Vagina (tissue), 2 donors: ENCODE measurements around the gene BCAS3. TPM values are rescaled to one million over a fixed set of nuclear protein-coding genes. Genes with fewer than 3 reads are reported as not detected.

Experiments used
- DNase-seq, 2 donors: peaks; one replicate each; pipeline ENCODE4 v3.0.0-alpha.2; 2017; ENCODE audit errors: extremely low spot score in 2 of 2
- H3K27ac ChIP-seq: fragments of 200-600 bp; sonication (generic); one replicate; pipeline ENCODE4 v1.5.1; 2019
- H3K27me3 ChIP-seq: fragments of 200-600 bp; sonication (generic); one replicate; pipeline ENCODE4 v1.5.1; 2019
- H3K36me3 ChIP-seq, 2 donors: fragments of 200-600 bp; sonication (generic); one replicate each; pipeline ENCODE4 v1.5.1; 2017 to 2019
- H3K4me1 ChIP-seq: fragments of 200-600 bp; sonication (generic); one replicate; pipeline ENCODE4 v1.5.1; 2019
- H3K4me3 ChIP-seq, 2 donors: fragments of 200-600 bp; sonication (generic); 1 replicate in 1 of 2; 2 replicates in 1 of 2; pipeline ENCODE4 v1.5.1; 2016 to 2019
- H3K9me3 ChIP-seq: fragments of 200-600 bp; sonication (generic); one replicate; pipeline ENCODE4 v1.5.1; 2019
- POLR2A ChIP-seq, 2 donors: fragments of 450-650 bp; IDR thresholded peaks; one replicate each; pipeline ENCODE4 v1.6.1; 2017; ENCODE audit warnings: antibody characterized with exemption in 2 of 2, mild to moderate bottlenecking in 2 of 2, moderate library complexity in 2 of 2
- POLR2AphosphoS5 ChIP-seq, 2 donors: sonication (generic); formaldehyde crosslinking; IDR thresholded peaks; one replicate each; pipeline ENCODE4 v1.9.0; 2017; ENCODE audit warnings: antibody characterized with exemption in 2 of 2, mild to moderate bottlenecking in 2 of 2, low read depth in 1 of 2; ENCODE audit not compliant: insufficient read depth in 1 of 2
- intact Hi-C: fragments of 100-400 bp; cut with DNase I; formaldehyde crosslinking; loops from one replicate; pipeline ENCODE4 v1.15.1; 2023
- total RNA-seq: library from RNA; depleted of rRNA; stranded (reverse); fragments of >200 nt; gene quantifications from one replicate; pipeline ENCODE4 v1.2.3, GENCODE V29; 2016
- TF ChIP-seq, protein P1 (sequence below), 3 experiments: fragments of 450-650 bp in 2 of 3; fragments of 200-600 bp in 1 of 3; sonication (generic) in 1 of 3; IDR thresholded peaks; one replicate each; pipeline ENCODE4 v1.5.1; 2017 to 2019; ENCODE audit warnings: antibody characterized with exemption in 3 of 3, mild to moderate bottlenecking in 2 of 3, moderate library complexity in 2 of 3

The BCAS3 gene
- total RNA-seq, 1 donor from 2014 or later = 33.1 TPM

GRCh38 chr17:61334673-61335072 lies 657.0 kb downstream of the BCAS3 start:
- Histone ChIP-seq H3K4me3 (no peak overlapping the region), H3K9me3 (no peaks in the 10 kb centered on the region), H3K27ac (no peak overlapping the region), H3K27me3 (no peaks in the 10 kb centered on the region), H3K36me3 (no peaks in the 10 kb centered on the region), H3K4me1 (peaks cover 43% of the 10 kb centered on the region)
- TF ChIP-seq POLR2A (IDR thresholded peaks at IDR 0.05) (no peak), POLR2AphosphoS5 (IDR thresholded peaks at IDR 0.05; ENCODE audit: insufficient read depth in 1 of 2, low read depth in 1 of 2) (no peak)
- TF ChIP-seq, protein P1, sequence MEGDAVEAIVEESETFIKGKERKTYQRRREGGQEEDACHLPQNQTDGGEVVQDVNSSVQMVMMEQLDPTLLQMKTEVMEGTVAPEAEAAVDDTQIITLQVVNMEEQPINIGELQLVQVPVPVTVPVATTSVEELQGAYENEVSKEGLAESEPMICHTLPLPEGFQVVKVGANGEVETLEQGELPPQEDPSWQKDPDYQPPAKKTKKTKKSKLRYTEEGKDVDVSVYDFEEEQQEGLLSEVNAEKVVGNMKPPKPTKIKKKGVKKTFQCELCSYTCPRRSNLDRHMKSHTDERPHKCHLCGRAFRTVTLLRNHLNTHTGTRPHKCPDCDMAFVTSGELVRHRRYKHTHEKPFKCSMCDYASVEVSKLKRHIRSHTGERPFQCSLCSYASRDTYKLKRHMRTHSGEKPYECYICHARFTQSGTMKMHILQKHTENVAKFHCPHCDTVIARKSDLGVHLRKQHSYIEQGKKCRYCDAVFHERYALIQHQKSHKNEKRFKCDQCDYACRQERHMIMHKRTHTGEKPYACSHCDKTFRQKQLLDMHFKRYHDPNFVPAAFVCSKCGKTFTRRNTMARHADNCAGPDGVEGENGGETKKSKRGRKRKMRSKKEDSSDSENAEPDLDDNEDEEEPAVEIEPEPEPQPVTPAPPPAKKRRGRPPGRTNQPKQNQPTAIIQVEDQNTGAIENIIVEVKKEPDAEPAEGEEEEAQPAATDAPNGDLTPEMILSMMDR (IDR thresholded peaks at IDR 0.05) = no peak
- intact Hi-C loops = loop anchor here (5.0 kb wide), 2 partner anchors 63 to 77 kb away; partner anchors contain the start of gene TBX2
- DNase-seq = no peak

- H3K27ac ChIP-seq = no peak overlapping the region
- no peak for DNase-seq
- H3K36me3 ChIP-seq = no peaks in the 10 kb centered on the region
- no peaks in the 10 kb centered on the region for H3K27me3 ChIP-seq
- H3K9me3 ChIP-seq = no peaks in the 10 kb centered on the region
- H3K4me1 ChIP-seq = peaks cover 43% of the 10 kb centered on the region
- intact Hi-C loops = loop anchor here (5.0 kb wide), 1 partner anchor 78 kb away; no protein-coding TSS in a partner anchor
- TF ChIP-seq POLR2A (IDR thresholded peaks at IDR 0.05) (no peak), POLR2AphosphoS5 (IDR thresholded peaks at IDR 0.05; ENCODE audit: insufficient read depth in 1 of 2, low read depth in 1 of 2) (no peak)
- TF ChIP-seq, protein P1 (IDR thresholded peaks at IDR 0.05) = no peak
- no peak overlapping the region for H3K4me3 ChIP-seq
These were observed 657.6 kb downstream of the BCAS3 start for GRCh38 chr17:61335105-61335844.

GRCh38 chr17:61335845-61336655 lies 658.4 kb downstream of the BCAS3 start:
- H3K4me1 ChIP-seq = peaks cover 43% of the 10 kb centered on the region

GRCh38 chr17:61337290-61337689 lies 659.6 kb downstream of the BCAS3 start:
- no peak for DNase-seq
- Histone ChIP-seq H3K9me3 (no peaks in the 10 kb centered on the region), H3K36me3 (no peaks in the 10 kb centered on the region), H3K27ac (peak overlapping the region; percentile 47), H3K4me1 (peaks cover 36% of the 10 kb centered on the region), H3K27me3 (no peaks in the 10 kb centered on the region), H3K4me3 (no peak overlapping the region)
- TF ChIP-seq POLR2AphosphoS5 (IDR thresholded peaks at IDR 0.05; ENCODE audit: insufficient read depth in 1 of 2, low read depth in 1 of 2) (no peak), POLR2A (IDR thresholded peaks at IDR 0.05) (no peak)
- TF ChIP-seq, protein P1 (IDR thresholded peaks at IDR 0.05) = no peak
- intact Hi-C loops = loop anchor here (5.0 kb wide), 1 partner anchor 80 kb away; no protein-coding TSS in a partner anchor

More at GRCh38 chr17:61335845-61336655, 658.4 kb downstream of the BCAS3 start:
- Histone ChIP-seq H3K36me3 (no peaks in the 10 kb centered on the region), H3K4me3 (no peak overlapping the region), H3K9me3 (no peaks in the 10 kb centered on the region), H3K27me3 (no peaks in the 10 kb centered on the region), H3K27ac (no peak overlapping the region)
- TF ChIP-seq POLR2A (IDR thresholded peaks at IDR 0.05) (no peak), POLR2AphosphoS5 (IDR thresholded peaks at IDR 0.05; ENCODE audit: insufficient read depth in 1 of 2, low read depth in 1 of 2) (no peak)
- TF ChIP-seq, protein P1 (IDR thresholded peaks at IDR 0.05) = no peak
- DNase-seq = no peak
- intact Hi-C loops = loop anchor here (5.0 kb wide), 1 partner anchor 79 kb away; no protein-coding TSS in a partner anchor
